ENCODE results near the gene IL1RAPL1. TPM values are rescaled to one million over a fixed set of nuclear protein-coding genes. Genes with fewer than 3 reads are reported as not detected.

Gene IL1RAPL1
- total RNA-seq, 1 donor from 2014 or later = not detected

- H3K4me3 ChIP-seq (ENCODE audit: low read depth, low read length) = no peak overlapping the region
- DNase-seq (ENCODE audit: low read depth) = no peak
- no peak for TF ChIP-seq CTCF (conservative IDR thresholded peaks at IDR 0.05; ENCODE audit: low read depth, low read length)
Measured at GRCh38 chrX:28854637-28855036, 267.4 kb downstream of the IL1RAPL1 start.

- no peak for TF ChIP-seq CTCF (conservative IDR thresholded peaks at IDR 0.05; ENCODE audit: low read depth, low read length)
- H3K4me3 ChIP-seq (ENCODE audit: low read depth, low read length) = no peak overlapping the region
- DNase-seq (ENCODE audit: low read depth) = no peak
Measured at GRCh38 chrX:28876408-28876807, 289.2 kb downstream of the IL1RAPL1 start.

- H3K4me3 ChIP-seq (ENCODE audit: low read depth, low read length) = no peak overlapping the region
- no peak for DNase-seq (ENCODE audit: low read depth)
- TF ChIP-seq CTCF (conservative IDR thresholded peaks at IDR 0.05; ENCODE audit: low read depth, low read length) = no peak
Measured at GRCh38 chrX:28876901-28877300, 289.7 kb downstream of the IL1RAPL1 start.

- no peak for TF ChIP-seq CTCF (conservative IDR thresholded peaks at IDR 0.05; ENCODE audit: low read depth, low read length)
- H3K4me3 ChIP-seq (ENCODE audit: low read depth, low read length) = no peak overlapping the region
- no peak for DNase-seq (ENCODE audit: low read depth)
Measured at GRCh38 chrX:28880136-28880535, 292.9 kb downstream of the IL1RAPL1 start.

- no peak for TF ChIP-seq CTCF (conservative IDR thresholded peaks at IDR 0.05; ENCODE audit: low read depth, low read length)
Measured at GRCh38 chrX:28884823-28885222, 297.6 kb downstream of the IL1RAPL1 start.

GRCh38 chrX:28888416-28888815 lies 301.2 kb downstream of the IL1RAPL1 start:
- no peak for DNase-seq (ENCODE audit: low read depth)
- no peak overlapping the region for H3K4me3 ChIP-seq (ENCODE audit: low read depth, low read length)
- TF ChIP-seq CTCF (conservative IDR thresholded peaks at IDR 0.05; ENCODE audit: low read depth, low read length) = no peak

More at GRCh38 chrX:28884823-28885222, 297.6 kb downstream of the IL1RAPL1 start:
- H3K4me3 ChIP-seq (ENCODE audit: low read depth, low read length) = no peak overlapping the region
- DNase-seq (ENCODE audit: low read depth) = no peak

- DNase-seq (ENCODE audit: low read depth) = no peak
- H3K4me3 ChIP-seq (ENCODE audit: low read depth, low read length) = no peak overlapping the region
- TF ChIP-seq CTCF (conservative IDR thresholded peaks at IDR 0.05; ENCODE audit: low read depth, low read length) = no peak
Measured at GRCh38 chrX:28889591-28890090, 302.4 kb downstream of the IL1RAPL1 start.

Measured in epithelial cell of proximal tubule (primary cell).